ENCODE results near the gene XCL2. TPM values are rescaled to one million over a fixed set of nuclear protein-coding genes. Genes with fewer than 3 reads are reported as not detected.
"Not testable (repeated sequence)": the region's sequence is repeated elsewhere in the genome, so short reads cannot be mapped to it uniquely, and the experiment has no call there.

The XCL2 gene, protein sequence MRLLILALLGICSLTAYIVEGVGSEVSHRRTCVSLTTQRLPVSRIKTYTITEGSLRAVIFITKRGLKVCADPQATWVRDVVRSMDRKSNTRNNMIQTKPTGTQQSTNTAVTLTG
- total RNA-seq (2014; rRNA removed; shearing (Covaris generic)): not detected in 2 replicates
- total RNA-seq (2022): not detected in 2 replicates
- Bru-seq, nascent RNA: not detected
- not detected for BruChase-seq, experiment 1, labeled RNA remaining after a 6-hour chase
- not detected for BruChase-seq, experiment 2, labeled RNA remaining after a 2-hour chase
- long read RNA-seq: 0 reads

DNA sequence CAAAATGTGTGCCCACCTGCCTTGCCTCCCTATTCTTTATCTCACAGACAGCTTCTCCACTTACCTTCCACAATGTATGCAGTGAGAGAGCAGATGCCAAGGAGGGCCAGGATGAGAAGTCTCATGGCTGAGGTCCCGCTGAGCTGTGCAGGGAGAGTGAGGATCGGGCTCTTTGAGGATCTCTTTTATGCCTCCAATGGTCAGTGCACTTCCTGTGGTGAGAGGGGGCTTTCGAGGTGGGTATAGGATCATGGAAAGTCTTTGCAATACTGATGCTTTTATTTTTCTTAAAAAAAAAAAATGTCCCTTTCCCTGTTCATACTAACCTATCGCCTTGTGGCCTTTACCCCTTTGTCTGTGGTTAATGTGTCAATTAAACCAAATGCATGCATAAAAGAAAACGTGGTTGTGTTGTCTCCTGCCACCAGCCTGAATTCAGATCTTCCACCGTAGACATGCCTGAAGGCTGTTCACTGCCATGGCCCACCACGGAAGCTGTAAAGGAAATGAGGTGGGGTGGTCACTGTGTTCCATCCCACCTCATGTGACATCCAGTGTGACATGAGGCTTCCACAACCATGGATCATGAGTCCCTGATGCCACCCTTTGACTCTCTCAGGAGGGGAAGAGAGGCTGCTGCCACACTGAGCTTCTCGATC is at the start of gene XCL2:
TSS of gene XCL2 (minus strand) at position 158 of the 659 bp plus-strand sequence. CDS start at position 125, 33 bp downstream.
- not testable (repeated sequence) for H3K4me2 ChIP-seq (ENCODE audit: low read length)

DNA sequence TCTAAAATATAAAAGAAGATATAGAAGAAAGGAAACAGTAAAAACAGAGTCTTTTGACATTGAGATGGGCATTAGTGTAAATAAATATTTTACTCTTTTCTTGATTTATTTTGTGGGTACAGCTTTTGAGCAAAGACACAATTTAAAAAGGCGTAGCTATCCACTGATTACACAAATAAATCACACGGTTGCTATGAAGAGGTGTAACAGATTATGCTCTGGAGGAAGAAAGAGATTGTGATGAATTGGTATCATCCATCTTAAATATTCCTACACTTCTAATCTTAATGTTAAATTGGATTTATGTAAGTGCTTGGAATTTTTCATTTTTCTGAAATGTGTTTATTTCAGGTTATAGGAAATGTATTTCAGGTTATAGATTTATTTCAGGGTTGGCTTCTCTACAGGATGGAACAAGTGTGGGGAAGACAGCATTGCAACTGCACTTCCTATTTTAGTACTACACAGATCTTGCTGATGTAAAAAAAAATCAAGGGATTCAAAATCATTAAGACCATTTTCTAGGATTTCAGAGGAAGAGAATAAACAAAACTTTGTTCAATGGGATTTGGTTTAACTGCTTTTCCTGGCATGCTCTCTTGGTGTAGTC is 47.9 kb upstream of the XCL2 start:
- no peaks in the 10 kb centered on the region for H3K9me3 ChIP-seq (ENCODE audit: low read length)
- H4K20me1 ChIP-seq (ENCODE audit: insufficient read depth, low read length): no peaks in the 10 kb centered on the region; the same call in 1 of the 2 replicates
- ChIA-PET POLR2A (interaction anchor here (0.6 kb wide), 1 partner anchor 108 kb away, joined by 3 read pairs; no protein-coding TSS in a partner anchor), CTCF (ENCODE audit: unreplicated experiment) (no interaction called here)
- BruUV-seq (replicated peaks): no TSS peak
- no peak overlapping the region for H3K4me2 ChIP-seq (ENCODE audit: low read length)
- no peak overlapping the region for H3K27ac ChIP-seq (ENCODE audit: low read depth, low read length, poor library complexity, severe bottlenecking)
- H2AFZ ChIP-seq (ENCODE audit: low read length): no peak overlapping the region
- no peaks in the 10 kb centered on the region for H3K4me1 ChIP-seq (ENCODE audit: insufficient read depth, low read length, poor library complexity, severe bottlenecking)
- no peaks in the 10 kb centered on the region for H3K36me3 ChIP-seq (ENCODE audit: insufficient read depth, low read length)
- no peak for DNase-seq (ENCODE audit: low spot score)
- no peak overlapping the region for H3K4me3 ChIP-seq (ENCODE audit: low read depth, low read length, poor library complexity, severe bottlenecking)
- TF ChIP-seq, protein P1, sequence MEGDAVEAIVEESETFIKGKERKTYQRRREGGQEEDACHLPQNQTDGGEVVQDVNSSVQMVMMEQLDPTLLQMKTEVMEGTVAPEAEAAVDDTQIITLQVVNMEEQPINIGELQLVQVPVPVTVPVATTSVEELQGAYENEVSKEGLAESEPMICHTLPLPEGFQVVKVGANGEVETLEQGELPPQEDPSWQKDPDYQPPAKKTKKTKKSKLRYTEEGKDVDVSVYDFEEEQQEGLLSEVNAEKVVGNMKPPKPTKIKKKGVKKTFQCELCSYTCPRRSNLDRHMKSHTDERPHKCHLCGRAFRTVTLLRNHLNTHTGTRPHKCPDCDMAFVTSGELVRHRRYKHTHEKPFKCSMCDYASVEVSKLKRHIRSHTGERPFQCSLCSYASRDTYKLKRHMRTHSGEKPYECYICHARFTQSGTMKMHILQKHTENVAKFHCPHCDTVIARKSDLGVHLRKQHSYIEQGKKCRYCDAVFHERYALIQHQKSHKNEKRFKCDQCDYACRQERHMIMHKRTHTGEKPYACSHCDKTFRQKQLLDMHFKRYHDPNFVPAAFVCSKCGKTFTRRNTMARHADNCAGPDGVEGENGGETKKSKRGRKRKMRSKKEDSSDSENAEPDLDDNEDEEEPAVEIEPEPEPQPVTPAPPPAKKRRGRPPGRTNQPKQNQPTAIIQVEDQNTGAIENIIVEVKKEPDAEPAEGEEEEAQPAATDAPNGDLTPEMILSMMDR (conservative IDR thresholded peaks at IDR 0.05; ENCODE audit: low read length): no peak
- no peak for TF ChIP-seq EZH2phosphoT487 (IDR thresholded peaks at IDR 0.05; ENCODE audit: borderline replicate concordance, low read depth, low read length)
- intact Hi-C loops (cut with micrococcal nuclease; ENCODE audit: unreplicated experiment): no loop called here
- no peaks in the 10 kb centered on the region for H3K9me2 ChIP-seq (ENCODE audit: insufficient read depth, low read length)
- H3K79me2 ChIP-seq (ENCODE audit: insufficient read depth, low read depth, low read length): no peaks in the 10 kb centered on the region

More for the DNA sequence above, at the start of gene XCL2:
- H4K20me1 ChIP-seq (ENCODE audit: insufficient read depth, low read length); H3K36me3 ChIP-seq (ENCODE audit: insufficient read depth, low read length); H3K79me2 ChIP-seq (ENCODE audit: insufficient read depth, low read depth, low read length); H3K9me3 ChIP-seq (ENCODE audit: low read length); H3K4me3 ChIP-seq (ENCODE audit: low read depth, low read length, poor library complexity, severe bottlenecking); BruUV-seq (replicated peaks); H3K27ac ChIP-seq (ENCODE audit: low read depth, low read length, poor library complexity, severe bottlenecking); CTCF ChIA-PET (ENCODE audit: unreplicated experiment); H3K9me2 ChIP-seq (ENCODE audit: insufficient read depth, low read length); H2AFZ ChIP-seq (ENCODE audit: low read length); POLR2A ChIA-PET; intact Hi-C loops (cut with micrococcal nuclease; ENCODE audit: unreplicated experiment); DNase-seq (ENCODE audit: low spot score); H3K4me1 ChIP-seq (ENCODE audit: insufficient read depth, low read length, poor library complexity, severe bottlenecking): not testable (repeated sequence)

DNA sequence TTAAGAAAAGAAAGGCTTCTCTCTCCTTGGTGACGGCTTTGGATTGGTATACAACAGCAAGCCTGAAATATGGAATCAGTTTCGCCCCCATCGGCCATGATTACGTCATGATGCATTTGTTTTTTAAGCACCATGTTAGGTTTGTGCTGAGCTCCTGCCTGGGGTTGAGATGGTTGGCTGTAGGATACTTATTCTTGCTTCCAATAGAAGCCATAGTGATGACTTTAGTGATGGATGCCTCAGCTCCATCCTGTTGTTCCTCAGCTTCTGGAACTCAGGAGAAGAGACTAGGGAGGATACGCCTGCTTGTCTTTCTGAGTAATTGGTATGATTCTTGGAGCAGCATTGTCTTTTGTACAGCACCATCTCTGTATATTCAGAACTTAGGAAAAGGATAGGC is 47.3 kb upstream of the XCL2 start:
- ChIA-PET POLR2A (no interaction called here), CTCF (ENCODE audit: unreplicated experiment) (no interaction called here)
- no peaks in the 10 kb centered on the region for H3K79me2 ChIP-seq (ENCODE audit: insufficient read depth, low read depth, low read length)
- H2AFZ ChIP-seq (ENCODE audit: low read length): no peak overlapping the region
- BruUV-seq (replicated peaks): no TSS peak
- no peaks in the 10 kb centered on the region for H3K9me2 ChIP-seq (ENCODE audit: insufficient read depth, low read length)
- no peak overlapping the region for H3K27ac ChIP-seq (ENCODE audit: low read depth, low read length, poor library complexity, severe bottlenecking)
- DNase-seq (ENCODE audit: low spot score): no peak
- no peaks in the 10 kb centered on the region for H3K36me3 ChIP-seq (ENCODE audit: insufficient read depth, low read length)
- no peak overlapping the region for H3K4me2 ChIP-seq (ENCODE audit: low read length)
- H3K4me1 ChIP-seq (ENCODE audit: insufficient read depth, low read length, poor library complexity, severe bottlenecking): no peaks in the 10 kb centered on the region
- no peak overlapping the region for H3K4me3 ChIP-seq (ENCODE audit: low read depth, low read length, poor library complexity, severe bottlenecking)
- TF ChIP-seq, protein P1 (conservative IDR thresholded peaks at IDR 0.05; ENCODE audit: low read length): no peak
- TF ChIP-seq EZH2phosphoT487 (IDR thresholded peaks at IDR 0.05; ENCODE audit: borderline replicate concordance, low read depth, low read length): no peak
- H4K20me1 ChIP-seq (ENCODE audit: insufficient read depth, low read length): no peaks in the 10 kb centered on the region; the same call in 1 of the 2 replicates
- H3K9me3 ChIP-seq (ENCODE audit: low read length): no peaks in the 10 kb centered on the region
- intact Hi-C loops (cut with micrococcal nuclease; ENCODE audit: unreplicated experiment): no loop called here

All from OCI-LY7 (cell line).